K562 (cell line): ENCODE data around the gene PRKAG2. TPM values are rescaled to one million over a fixed set of nuclear protein-coding genes. Genes with fewer than 3 reads are reported as not detected.

Source experiments
- ATAC-seq: fragments of 200-7000 bp; cut with Tn5 transposase; 3 replicates; pipeline ENCODE4 v1.9.1; 2020; ENCODE audit warnings: moderate library complexity
- BruUV-seq: library from RNA; stranded (reverse); fragments of 400-500 nt; replicated peaks from 2 replicates; lab custom pipeline; 2021; lab: Mats Ljungman, UMichigan
- CTCF ChIA-PET: fragments of 300-600 bp; formaldehyde crosslinking; extraction: SDS; loops from one replicate; lab custom pipeline; 2021; ENCODE audit warnings: low intra/inter-chr PET ratio; lab: Yijun Ruan, JAX
- POLR2A ChIA-PET: fragments of 300-600, 350-650 bp; sonication (Branson Sonifier 250); formaldehyde crosslinking; extraction: SDS; loops from one replicate; lab custom pipeline; 2021; ENCODE audit warnings: antibody characterized with exemption, inconsistent platforms; lab: Yijun Ruan, JAX
- DNase-seq, 4 experiments: peaks; one replicate each; pipeline versions ENCODE4 v3.0.0 to v3.0.0-alpha.2; 2011 to 2018; ENCODE audit warnings: low spot score in 3 of 4, mixed read lengths in 3 of 4; ENCODE audit errors: extremely low read depth in 1 of 4
- FAIRE-seq: peaks from 2 replicates; lab custom pipeline; 2011; peaks lifted over from hg19 to GRCh38; lab: Jason Lieb, UNC
- H2AFZ ChIP-seq: 2 replicates; pipeline ENCODE4 v1.6.0; 2011; ENCODE audit warnings: low read depth, low read length, control low read depth, inconsistent platforms
- H3K27ac ChIP-seq: fragments of 200-600 bp; 3 replicates; pipeline ENCODE4 v1.8.0; 2011; ENCODE audit warnings: low read depth, mild to moderate bottlenecking, control low read depth, inconsistent platforms, low read length, moderate library complexity, mixed read lengths; ENCODE audit errors: extremely low read depth
- H3K27me3 ChIP-seq, 2 experiments: fragments of 300-600 bp in 1 of 2; 2 replicates in 1 of 2; 3 replicates in 1 of 2; pipeline versions ENCODE4 v1.6.0 to v1.8.0; 2011; ENCODE audit warnings: inconsistent platforms in 2 of 2, low read length in 2 of 2, mild to moderate bottlenecking in 1 of 2, mixed read lengths in 1 of 2, moderate library complexity in 1 of 2; ENCODE audit not compliant: control insufficient read depth in 2 of 2, insufficient read depth in 2 of 2
- H3K36me3 ChIP-seq: fragments of 300-600 bp; 3 replicates; pipeline ENCODE4 v1.8.0; 2011; ENCODE audit warnings: mild to moderate bottlenecking, low read length, inconsistent platforms; ENCODE audit not compliant: control insufficient read depth, insufficient read depth
- H3K4me1 ChIP-seq, 2 experiments: fragments of 200-600 bp in 1 of 2; replicated peaks in 1 of 2; 2 replicates in 1 of 2; 3 replicates in 1 of 2; pipeline versions ENCODE4 v1.5.1 to v1.8.0; 2011; ENCODE audit warnings: inconsistent platforms in 2 of 2, low read length in 2 of 2, mild to moderate bottlenecking in 1 of 2, mixed read lengths in 1 of 2, moderate library complexity in 1 of 2; ENCODE audit not compliant: control insufficient read depth in 2 of 2, insufficient read depth in 2 of 2
- H3K4me2 ChIP-seq: 2 replicates; pipeline ENCODE4 v1.6.1; 2011; ENCODE audit warnings: low read length, control low read depth, inconsistent platforms, mixed read lengths; ENCODE audit not compliant: insufficient read depth
- H3K4me3 ChIP-seq: fragments of 200-600 bp; sonication (generic), shearing (Covaris generic); 2 replicates; pipeline ENCODE4 v1.5.1; 2016; ENCODE audit warnings: control low read depth, inconsistent platforms
- H3K79me2 ChIP-seq: fragments of 200-600 bp; 3 replicates; pipeline ENCODE4 v1.8.0; 2011; ENCODE audit warnings: low read length, inconsistent platforms; ENCODE audit not compliant: control insufficient read depth, insufficient read depth
- H3K9ac ChIP-seq, 2 experiments: 2 replicates each; pipeline versions ENCODE4 v1.6.0 to v1.6.1; 2011; ENCODE audit warnings: low read depth in 2 of 2, low read length in 2 of 2, control low read depth in 1 of 2, inconsistent platforms in 1 of 2, mild to moderate bottlenecking in 1 of 2, mixed read lengths in 1 of 2; ENCODE audit not compliant: insufficient read depth in 1 of 2
- H3K9me1 ChIP-seq: one replicate; pipeline ENCODE4 v1.6.0; 2011; ENCODE audit warnings: inconsistent platforms, mild to moderate bottlenecking, low read length, moderate library complexity; ENCODE audit not compliant: control insufficient read depth, insufficient read depth
- H3K9me3 ChIP-seq: replicated peaks from 2 replicates; pipeline ENCODE4 v1.5.1; 2011; ENCODE audit warnings: low read depth, low read length, inconsistent platforms; ENCODE audit not compliant: control insufficient read depth, insufficient read depth
- H4K20me1 ChIP-seq: replicated peaks from 2 replicates; pipeline ENCODE4 v1.6.1; 2011; ENCODE audit warnings: low read length, inconsistent platforms, mixed read lengths; ENCODE audit not compliant: control insufficient read depth, insufficient read depth
- CHCHD3 ChIP-seq: fragments of 250-450 bp; sonication (Bioruptor Pico); IDR thresholded peaks from 2 replicates; pipeline ENCODE4 v2.1.2; 2022; ENCODE audit warnings: mild to moderate bottlenecking
- FOSL1 ChIP-seq: fragments of 200-800 bp; sonication (Bioruptor generic); conservative IDR thresholded peaks from 2 replicates; pipeline ENCODE4 v1.6.1; 2016; ENCODE audit warnings: missing genetic modification characterization, missing compliant biosample characterization
- HDAC6 ChIP-seq: IDR thresholded peaks from 2 replicates; pipeline ENCODE4 v1.6.1; 2012; ENCODE audit warnings: low read depth, mild to moderate bottlenecking, control low read depth, inconsistent platforms, low read length, moderate library complexity
- RUNX1 ChIP-seq: sonication (generic); IDR thresholded peaks from 2 replicates; pipeline ENCODE4 v1.6.1; 2016; ENCODE audit warnings: antibody characterized with exemption, low read depth
- YBX1 ChIP-seq: fragments of 450-650 bp; IDR thresholded peaks from 2 replicates; pipeline ENCODE4 v1.7.1; 2016; ENCODE audit warnings: mild to moderate bottlenecking
- ZC3H4 ChIP-seq: sonication (generic); formaldehyde crosslinking; IDR thresholded peaks from 2 replicates; pipeline ENCODE4 v1.9.0; 2021; ENCODE audit warnings: missing genetic modification reagents, borderline replicate concordance
- ZNF583 ChIP-seq: fragments of 250-450 bp; sonication (Bioruptor Pico); IDR thresholded peaks from 2 replicates; pipeline ENCODE4 v1.4.0; 2020
- WGBS: fragments of 100-300 bp; shearing (Covaris generic); methylation state at CpG from one replicate; pipeline ENCODE4 v1.1.6; 2016; ENCODE audit warnings: low coverage, mixed read lengths; ENCODE audit not compliant: insufficient coverage; ENCODE audit errors: missing lambda C conversion rate; 5-methylcytosine and 5-hydroxymethylcytosine counted together
- in situ Hi-C: fragments of 300-500 bp; cut with MboI; formaldehyde crosslinking; loops from 4 replicates; pipeline ENCODE4 v1.15.0; 2018; ENCODE audit warnings: inconsistent platforms, mixed read lengths
- intact Hi-C: fragments of 100-400 bp; cut with micrococcal nuclease; formaldehyde crosslinking; loops from 2 replicates; pipeline ENCODE4 v1.14.2; 2022
- polyA plus RNA-seq, 8 experiments: library from polyadenylated mRNA; depleted of rRNA in 4 of 8; stranded (reverse) in 5 of 8; unstranded in 3 of 8; fragments of >200 nt; fragmentation: Nextera tagmentation in 2 of 8; fragmentation: Illumina TruSeq in 1 of 8; extraction: Ambion mirVana in 2 of 8; extraction: Trizol in 1 of 8; gene quantifications; 2 replicates each; pipeline versions ENCODE4 v1.2.1 to v1.2.3, GENCODE V29; 2011 to 2014; ENCODE audit warnings: inconsistent platforms in 1 of 8, missing spikeins in 1 of 8
- total RNA-seq, 7 experiments: library from RNA; depleted of rRNA in 6 of 7; stranded (reverse); fragments of >200 nt in 6 of 7; fragmentation: Illumina TruSeq in 2 of 7; extraction: Trizol in 2 of 7; gene quantifications; 2 replicates each; pipeline versions ENCODE4 v1.2.1 to v1.2.3, GENCODE V29; 2011 to 2021; ENCODE audit warnings: low replicate concordance in 1 of 7
- TF ChIP-seq, protein P1 (sequence below): fragments of 250-450 bp; sonication (Bioruptor Pico); IDR thresholded peaks from 2 replicates; pipeline ENCODE4 v1.4.0; 2020; ENCODE audit warnings: mild to moderate bottlenecking, moderate library complexity
- TF ChIP-seq, protein P2 (sequence below), 2 experiments: fragments of 450-650 bp; formaldehyde crosslinking in 1 of 2; IDR thresholded peaks; 2 replicates each; pipeline versions ENCODE4 v1.4.0 to v1.6.1; 2014 to 2020; ENCODE audit warnings: mild to moderate bottlenecking in 2 of 2, borderline replicate concordance in 1 of 2, low read depth in 1 of 2

The PRKAG2 gene
- total and polyA plus RNA-seq, 9 of the 15 experiments (the other 6 are each of a cell fraction or from before 2014, with no cell fraction given): 0.99 to 5.6 (median 3.3) TPM

DNA sequence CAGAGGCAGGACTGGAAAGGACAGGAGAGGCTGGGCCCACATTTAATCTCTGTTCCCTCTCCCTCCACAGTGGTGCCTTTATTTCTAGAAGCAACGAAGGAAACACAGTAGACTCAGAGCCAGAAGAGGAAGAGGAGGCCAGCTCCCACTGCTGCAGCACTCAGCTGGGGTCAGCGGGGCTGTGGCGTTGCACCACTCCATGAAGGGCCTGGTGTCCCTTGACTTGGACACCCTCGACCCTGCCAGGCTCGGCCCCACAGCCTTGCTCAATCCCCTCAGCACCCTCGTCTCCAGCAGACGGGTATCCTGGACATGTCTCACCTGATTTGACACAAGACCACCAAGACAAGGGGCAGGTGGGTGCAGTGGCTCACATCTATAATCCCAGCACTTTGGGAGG, 38.8 kb downstream of the PRKAG2 start:
- Histone ChIP-seq H3K9me1 (no peaks in the 10 kb centered on the region), H3K27me3 (peaks cover 58 to 80% of the 10 kb centered on the region in 2 experiments), H3K9me3 (no peaks in the 10 kb centered on the region; the same call in 1 of the 2 replicates), H3K27ac (no peak overlapping the region), H2AFZ (no peak overlapping the region), H3K4me2 (no peak overlapping the region), H3K4me3 (no peak overlapping the region), H4K20me1 (peaks cover 11% of the 10 kb centered on the region), H3K4me1 (peaks cover 0 to 2% of the 10 kb centered on the region in 2 experiments; a peak in 1 of 5 replicates), H3K79me2 (no peaks in the 10 kb centered on the region), H3K9ac (peak overlapping the region in 1 of 2 experiments; percentile 41; a peak in 1 of 4 replicates), H3K36me3 (no peaks in the 10 kb centered on the region)
- ChIA-PET CTCF (interaction anchor here (0.6 kb wide), 1 partner anchor 1633 kb away, joined by 4 read pairs; no protein-coding TSS in a partner anchor), POLR2A (interaction anchor here (1.3 kb wide), 2 partner anchors 9 to 16 kb away, joined by 3 to 4 read pairs; no protein-coding TSS in a partner anchor)
- FAIRE-seq (no peak), DNase-seq (no peak), ATAC-seq (no peak)
- TF ChIP-seq ZNF583 (CRISPR knock-in tag) (no peak), ZC3H4 (no peak), FOSL1 (tag) (no peak), YBX1 (no peak), HDAC6 (no peak), CHCHD3 (CRISPR knock-in tag) (no peak), RUNX1 (no peak)
- TF ChIP-seq, protein P1, sequence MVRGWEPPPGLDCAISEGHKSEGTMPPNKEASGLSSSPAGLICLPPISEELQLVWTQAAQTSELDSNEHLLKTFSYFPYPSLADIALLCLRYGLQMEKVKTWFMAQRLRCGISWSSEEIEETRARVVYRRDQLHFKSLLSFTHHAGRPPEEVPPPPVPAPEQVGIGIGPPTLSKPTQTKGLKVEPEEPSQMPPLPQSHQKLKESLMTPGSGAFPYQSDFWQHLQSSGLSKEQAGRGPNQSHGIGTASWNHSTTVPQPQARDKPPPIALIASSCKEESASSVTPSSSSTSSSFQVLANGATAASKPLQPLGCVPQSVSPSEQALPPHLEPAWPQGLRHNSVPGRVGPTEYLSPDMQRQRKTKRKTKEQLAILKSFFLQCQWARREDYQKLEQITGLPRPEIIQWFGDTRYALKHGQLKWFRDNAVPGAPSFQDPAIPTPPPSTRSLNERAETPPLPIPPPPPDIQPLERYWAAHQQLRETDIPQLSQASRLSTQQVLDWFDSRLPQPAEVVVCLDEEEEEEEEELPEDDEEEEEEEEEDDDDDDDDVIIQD (CRISPR knock-in tag): no peak
- TF ChIP-seq, protein P2, sequence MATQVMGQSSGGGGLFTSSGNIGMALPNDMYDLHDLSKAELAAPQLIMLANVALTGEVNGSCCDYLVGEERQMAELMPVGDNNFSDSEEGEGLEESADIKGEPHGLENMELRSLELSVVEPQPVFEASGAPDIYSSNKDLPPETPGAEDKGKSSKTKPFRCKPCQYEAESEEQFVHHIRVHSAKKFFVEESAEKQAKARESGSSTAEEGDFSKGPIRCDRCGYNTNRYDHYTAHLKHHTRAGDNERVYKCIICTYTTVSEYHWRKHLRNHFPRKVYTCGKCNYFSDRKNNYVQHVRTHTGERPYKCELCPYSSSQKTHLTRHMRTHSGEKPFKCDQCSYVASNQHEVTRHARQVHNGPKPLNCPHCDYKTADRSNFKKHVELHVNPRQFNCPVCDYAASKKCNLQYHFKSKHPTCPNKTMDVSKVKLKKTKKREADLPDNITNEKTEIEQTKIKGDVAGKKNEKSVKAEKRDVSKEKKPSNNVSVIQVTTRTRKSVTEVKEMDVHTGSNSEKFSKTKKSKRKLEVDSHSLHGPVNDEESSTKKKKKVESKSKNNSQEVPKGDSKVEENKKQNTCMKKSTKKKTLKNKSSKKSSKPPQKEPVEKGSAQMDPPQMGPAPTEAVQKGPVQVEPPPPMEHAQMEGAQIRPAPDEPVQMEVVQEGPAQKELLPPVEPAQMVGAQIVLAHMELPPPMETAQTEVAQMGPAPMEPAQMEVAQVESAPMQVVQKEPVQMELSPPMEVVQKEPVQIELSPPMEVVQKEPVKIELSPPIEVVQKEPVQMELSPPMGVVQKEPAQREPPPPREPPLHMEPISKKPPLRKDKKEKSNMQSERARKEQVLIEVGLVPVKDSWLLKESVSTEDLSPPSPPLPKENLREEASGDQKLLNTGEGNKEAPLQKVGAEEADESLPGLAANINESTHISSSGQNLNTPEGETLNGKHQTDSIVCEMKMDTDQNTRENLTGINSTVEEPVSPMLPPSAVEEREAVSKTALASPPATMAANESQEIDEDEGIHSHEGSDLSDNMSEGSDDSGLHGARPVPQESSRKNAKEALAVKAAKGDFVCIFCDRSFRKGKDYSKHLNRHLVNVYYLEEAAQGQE (IDR thresholded peaks at IDR 0.05; ENCODE audit: borderline replicate concordance): no peak
- TF ChIP-seq, protein P2 (CRISPR knock-in tag; IDR thresholded peaks at IDR 0.05; ENCODE audit: low read depth): no peak
- 2% methylated on average over 7 of the region's 7 CpGs for WGBS
- BruUV-seq: no TSS peak
- intact Hi-C loops (no loop called here), in situ Hi-C loops (no loop called here)
